MM.1S (cell line): ENCODE data around the gene CD48.

Experiments used
- DNase-seq: peaks from one replicate; pipeline ENCODE4 v3.0.0-alpha.2; 2015
- H2AFZ ChIP-seq: fragments of 300-600 bp; sonication (generic); 2 replicates; pipeline ENCODE4 v1.6.0; 2016; ENCODE audit warnings: antibody characterized with exemption, low read length
- H3F3A ChIP-seq: fragments of 300-600 bp; sonication (generic); 2 replicates; pipeline ENCODE4 v1.6.1; 2016; ENCODE audit warnings: mild to moderate bottlenecking, antibody characterized with exemption, low read length, moderate library complexity, mixed read lengths; ENCODE audit not compliant: insufficient read depth
- H3K27ac ChIP-seq: fragments of 300-600 bp; sonication (generic); 2 replicates; pipeline ENCODE4 v1.5.1; 2016; ENCODE audit warnings: mild to moderate bottlenecking, low read length
- H3K27me3 ChIP-seq: fragments of 300-600 bp; sonication (generic); replicated peaks from 2 replicates; pipeline ENCODE4 v1.6.0; 2016; ENCODE audit warnings: low read length; ENCODE audit not compliant: insufficient read depth
- H3K36me3 ChIP-seq: fragments of 300-600 bp; sonication (generic); replicated peaks from 2 replicates; pipeline ENCODE4 v1.6.1; 2016; ENCODE audit warnings: mild to moderate bottlenecking, low read length, mixed read lengths; ENCODE audit not compliant: insufficient read depth
- H3K4me1 ChIP-seq: fragments of 300-600 bp; sonication (generic); 2 replicates; pipeline ENCODE4 v1.6.1; 2016; ENCODE audit warnings: low read length, mixed read lengths
- H3K4me2 ChIP-seq: fragments of 300-600 bp; sonication (generic); 2 replicates; pipeline ENCODE4 v1.6.0; 2016; ENCODE audit warnings: low read depth, low read length
- H3K4me3 ChIP-seq: fragments of 300-600 bp; sonication (generic); 2 replicates; pipeline ENCODE4 v1.5.1; 2016; ENCODE audit warnings: low read length, mixed read lengths
- H3K79me2 ChIP-seq: fragments of 300-600 bp; sonication (generic); 2 replicates; pipeline ENCODE4 v1.6.1; 2016; ENCODE audit warnings: mixed run types, low read length, mixed read lengths
- H3K9ac ChIP-seq: fragments of 300-600 bp; sonication (generic); 2 replicates; pipeline ENCODE4 v1.6.1; 2016; ENCODE audit warnings: low read length, mixed read lengths
- H3K9me2 ChIP-seq: fragments of 300-600 bp; sonication (generic); replicated peaks from 2 replicates; pipeline ENCODE4 v1.6.1; 2016; ENCODE audit warnings: mild to moderate bottlenecking, low read length, mixed read lengths; ENCODE audit not compliant: insufficient read depth
- H3K9me3 ChIP-seq: fragments of 300-600 bp; sonication (generic); replicated peaks from 2 replicates; pipeline ENCODE4 v1.6.1; 2016; ENCODE audit warnings: mild to moderate bottlenecking, low read length, mixed read lengths; ENCODE audit not compliant: insufficient read depth
- H4K20me1 ChIP-seq: fragments of 300-600 bp; sonication (generic); 2 replicates; pipeline ENCODE4 v1.6.1; 2016; ENCODE audit warnings: mild to moderate bottlenecking, low read length, moderate library complexity, mixed read lengths; ENCODE audit not compliant: insufficient read depth
- EZH2 ChIP-seq: fragments of 300-600 bp; sonication (generic); optimal IDR thresholded peaks from 2 replicates; pipeline ENCODE3; 2017; ENCODE audit warnings: low read depth, mild to moderate bottlenecking, antibody characterized with exemption, low read length, mixed read lengths
- EZH2phosphoT487 ChIP-seq: fragments of 300-600 bp; sonication (generic); IDR thresholded peaks from 2 replicates; pipeline ENCODE4 v1.6.1; 2018; ENCODE audit warnings: antibody characterized with exemption, low read length
- TF ChIP-seq, protein P1 (sequence below): fragments of 300-600 bp; sonication (generic); IDR thresholded peaks from 2 replicates; pipeline ENCODE4 v1.5.1; 2016; ENCODE audit warnings: antibody characterized with exemption, low read length, mixed read lengths

The CD48 gene, protein sequence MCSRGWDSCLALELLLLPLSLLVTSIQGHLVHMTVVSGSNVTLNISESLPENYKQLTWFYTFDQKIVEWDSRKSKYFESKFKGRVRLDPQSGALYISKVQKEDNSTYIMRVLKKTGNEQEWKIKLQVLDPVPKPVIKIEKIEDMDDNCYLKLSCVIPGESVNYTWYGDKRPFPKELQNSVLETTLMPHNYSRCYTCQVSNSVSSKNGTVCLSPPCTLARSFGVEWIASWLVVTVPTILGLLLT

DNA sequence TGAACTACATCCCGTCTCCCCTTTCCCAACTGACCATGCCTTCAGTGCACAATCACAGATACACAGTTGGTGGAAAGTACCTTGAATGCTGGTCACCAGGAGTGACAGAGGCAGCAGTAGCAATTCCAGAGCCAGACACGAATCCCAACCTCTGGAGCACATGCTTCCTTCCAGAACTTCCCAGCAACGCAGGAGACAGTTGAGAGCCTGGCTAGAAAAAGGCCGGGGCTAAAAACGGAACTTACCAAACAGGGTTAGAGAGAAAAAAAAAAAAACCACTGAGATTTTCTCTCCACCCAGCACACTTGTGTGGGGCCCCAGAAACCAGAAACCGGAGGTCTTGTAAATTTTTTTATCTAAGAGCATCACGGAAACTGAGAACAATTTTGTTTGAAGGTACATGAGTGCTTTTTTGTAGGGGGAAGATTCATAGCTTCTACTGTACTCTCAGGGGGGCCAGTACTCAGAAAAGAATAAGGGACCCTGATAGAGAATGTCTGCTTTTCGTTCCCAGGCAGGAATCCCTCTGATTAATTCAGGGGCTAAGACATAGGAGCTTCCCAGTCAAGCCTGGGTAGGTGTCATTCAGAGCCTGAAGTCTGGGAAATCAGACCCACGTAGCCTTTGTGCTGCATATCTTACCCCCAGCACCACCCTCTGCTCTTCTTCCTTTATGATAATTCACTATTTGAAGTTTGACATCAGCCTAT is at the start of gene CD48:
TSS of gene CD48 (minus strand) at position 221 of the 710 bp plus-strand sequence. CDS start at position 162, 59 bp downstream.
- Histone ChIP-seq H3F3A (peaks cover 80% of the 10 kb centered on the region), H3K79me2 (peaks cover 62% of the 10 kb centered on the region), H3K9me2 (no peaks in the 10 kb centered on the region), H2AFZ (no peak within 1 kb of the TSS), H3K9me3 (no peaks in the 10 kb centered on the region), H3K36me3 (no peaks in the 10 kb centered on the region; the same call in 1 of the 2 replicates), H3K27ac (peak within 1 kb of the TSS; percentile 95), H3K27me3 (no peaks in the 10 kb centered on the region), H3K4me3 (peak within 1 kb of the TSS; percentile 83), H3K4me1 (peaks cover 60% of the 10 kb centered on the region), H4K20me1 (peaks cover 5% of the 10 kb centered on the region; the same call in 1 of the 2 replicates), H3K4me2 (peak within 1 kb of the TSS; percentile 84), H3K9ac (peak within 1 kb of the TSS; percentile 78)
- TF ChIP-seq, protein P1, sequence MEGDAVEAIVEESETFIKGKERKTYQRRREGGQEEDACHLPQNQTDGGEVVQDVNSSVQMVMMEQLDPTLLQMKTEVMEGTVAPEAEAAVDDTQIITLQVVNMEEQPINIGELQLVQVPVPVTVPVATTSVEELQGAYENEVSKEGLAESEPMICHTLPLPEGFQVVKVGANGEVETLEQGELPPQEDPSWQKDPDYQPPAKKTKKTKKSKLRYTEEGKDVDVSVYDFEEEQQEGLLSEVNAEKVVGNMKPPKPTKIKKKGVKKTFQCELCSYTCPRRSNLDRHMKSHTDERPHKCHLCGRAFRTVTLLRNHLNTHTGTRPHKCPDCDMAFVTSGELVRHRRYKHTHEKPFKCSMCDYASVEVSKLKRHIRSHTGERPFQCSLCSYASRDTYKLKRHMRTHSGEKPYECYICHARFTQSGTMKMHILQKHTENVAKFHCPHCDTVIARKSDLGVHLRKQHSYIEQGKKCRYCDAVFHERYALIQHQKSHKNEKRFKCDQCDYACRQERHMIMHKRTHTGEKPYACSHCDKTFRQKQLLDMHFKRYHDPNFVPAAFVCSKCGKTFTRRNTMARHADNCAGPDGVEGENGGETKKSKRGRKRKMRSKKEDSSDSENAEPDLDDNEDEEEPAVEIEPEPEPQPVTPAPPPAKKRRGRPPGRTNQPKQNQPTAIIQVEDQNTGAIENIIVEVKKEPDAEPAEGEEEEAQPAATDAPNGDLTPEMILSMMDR: no peak
- TF ChIP-seq EZH2 (no peak), EZH2phosphoT487 (no peak)
- peak; percentile 93 for DNase-seq

DNA sequence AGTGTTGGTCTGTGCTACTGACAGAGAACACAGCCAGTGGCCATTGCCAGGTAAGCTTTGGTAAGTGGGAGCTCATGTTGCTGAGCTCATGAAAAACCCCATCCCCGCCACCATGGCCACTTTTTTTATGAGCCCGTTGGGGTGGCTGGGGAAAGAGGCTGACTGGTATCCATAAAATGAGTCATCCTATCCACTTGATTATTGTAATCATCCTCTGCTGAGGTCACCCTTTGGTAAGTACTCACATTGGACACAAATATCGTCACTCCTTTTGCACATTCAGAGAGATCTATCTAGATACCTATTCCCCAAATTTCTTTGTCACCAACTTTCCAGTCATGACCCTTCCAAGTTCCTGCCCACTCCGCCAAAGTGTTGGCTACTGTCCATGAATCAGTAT is 49.4 kb upstream of the CD48 start:
- Histone ChIP-seq H3K9ac (no peak overlapping the region), H3K9me2 (no peaks in the 10 kb centered on the region), H3K79me2 (no peaks in the 10 kb centered on the region), H3K27ac (no peak overlapping the region), H3K27me3 (no peaks in the 10 kb centered on the region), H3K4me2 (no peak overlapping the region), H3F3A (peaks cover 17% of the 10 kb centered on the region), H4K20me1 (0 out of 2 replicates have a peak, but pooled peaks cover 2% of the 10 kb centered on the region), H3K4me3 (no peak overlapping the region), H3K4me1 (no peaks in the 10 kb centered on the region), H3K9me3 (no peaks in the 10 kb centered on the region), H3K36me3 (no peaks in the 10 kb centered on the region), H2AFZ (no peak overlapping the region)
- TF ChIP-seq EZH2phosphoT487 (no peak), EZH2 (no peak)
- DNase-seq: no peak

DNA sequence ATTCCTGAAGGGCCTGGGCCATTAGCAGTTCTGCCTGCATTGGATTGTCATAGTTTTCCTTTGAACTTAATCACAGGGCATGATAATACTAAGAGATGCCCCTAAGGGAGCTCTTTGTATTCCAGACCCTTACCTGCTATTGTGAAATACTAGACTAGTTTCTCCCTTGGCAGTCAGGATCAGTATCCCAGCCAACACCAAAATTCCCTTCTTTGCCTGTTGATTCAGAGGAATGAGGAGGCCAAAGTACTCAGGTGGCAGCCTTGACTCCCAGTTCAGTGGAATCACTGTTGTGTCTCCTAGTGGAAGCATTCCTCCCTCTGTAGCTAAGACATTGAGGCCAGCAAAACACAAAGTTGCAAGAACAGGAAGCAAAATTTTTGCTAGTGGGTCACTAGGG is 48.1 kb upstream of the CD48 start:
- DNase-seq: no peak
- Histone ChIP-seq H3F3A (peaks cover 25% of the 10 kb centered on the region), H3K27me3 (no peaks in the 10 kb centered on the region), H3K27ac (no peak overlapping the region), H4K20me1 (0 out of 2 replicates have a peak, but pooled peaks cover 6% of the 10 kb centered on the region), H3K79me2 (no peaks in the 10 kb centered on the region), H2AFZ (no peak overlapping the region), H3K4me3 (no peak overlapping the region), H3K4me2 (no peak overlapping the region), H3K36me3 (no peaks in the 10 kb centered on the region), H3K9me3 (no peaks in the 10 kb centered on the region), H3K9me2 (no peaks in the 10 kb centered on the region), H3K4me1 (no peaks in the 10 kb centered on the region), H3K9ac (no peak overlapping the region)
- TF ChIP-seq, protein P1: no peak
- TF ChIP-seq EZH2phosphoT487: no peak

DNA sequence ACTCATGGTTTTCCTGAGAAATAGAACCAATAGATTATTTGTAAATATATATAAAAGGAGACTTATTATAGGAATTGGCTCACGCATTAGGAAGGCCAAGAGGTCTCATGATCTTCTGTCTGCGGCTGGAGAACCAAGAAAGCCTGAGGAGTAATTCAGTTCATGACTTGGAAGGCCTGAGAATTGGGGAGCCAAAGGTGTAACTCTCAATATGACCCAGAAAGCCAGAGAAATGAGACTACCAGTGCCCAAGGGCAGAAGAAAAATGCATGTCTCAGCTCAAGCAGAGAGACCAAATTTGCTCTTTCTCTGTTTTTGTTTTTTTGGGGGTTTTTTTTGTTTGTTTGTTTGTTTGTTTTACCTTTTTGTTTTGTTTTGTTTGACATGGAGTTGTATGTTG is 46.9 kb upstream of the CD48 start:
- Histone ChIP-seq H3K4me1 (no peaks in the 10 kb centered on the region), H3K36me3 (no peaks in the 10 kb centered on the region), H3K9me3 (no peaks in the 10 kb centered on the region), H3K4me2 (no peak overlapping the region), H3F3A (peaks cover 35% of the 10 kb centered on the region), H3K9ac (no peak overlapping the region), H3K79me2 (no peaks in the 10 kb centered on the region), H3K4me3 (no peak overlapping the region), H3K27me3 (no peaks in the 10 kb centered on the region), H4K20me1 (0 out of 2 replicates have a peak, but pooled peaks cover 6% of the 10 kb centered on the region), H3K9me2 (no peaks in the 10 kb centered on the region), H2AFZ (no peak overlapping the region), H3K27ac (no peak overlapping the region)
- TF ChIP-seq, protein P1: no peak
- TF ChIP-seq EZH2phosphoT487: no peak
- TF ChIP-seq EZH2: no peak
- no peak for DNase-seq
